ENCODE results near the gene DGKE.

- TF ChIP-seq CTCF (IDR thresholded peaks at IDR 0.05; ENCODE audit: poor library complexity) (no peak), EZH2phosphoT487 (IDR thresholded peaks at IDR 0.05; ENCODE audit: low read depth, severe bottlenecking, unreplicated experiment) (no peak), EZH2 (IDR thresholded peaks at IDR 0.05; ENCODE audit: borderline replicate concordance) (no peak)
Observed at GRCh38 chr17:56850591-56850990, 16.6 kb downstream of the DGKE start.
